B cell (primary cell): ENCODE results near the gene SLC25A10. TPM values are rescaled to one million over a fixed set of nuclear protein-coding genes. Genes with fewer than 3 reads are reported as not detected.

Experiments used
- ATAC-seq: fragments of 200-7000 bp; cut with Tn5 transposase; one replicate; pipeline ENCODE4 v1.10.0; 2021; ENCODE audit warnings: low read depth, mild to moderate bottlenecking, moderate number of reproducible peaks, moderate library complexity
- CTCF ChIA-PET: fragments of 350-600 bp; sonication (Branson Sonifier 250); formaldehyde crosslinking; loops from one replicate; lab custom pipeline; 2021; ENCODE audit warnings: antibody characterized with exemption, inconsistent platforms; lab: Charles Lee
- POLR2A ChIA-PET: fragments of 350-600 bp; sonication (Branson Sonifier 250); formaldehyde crosslinking; loops from one replicate; lab custom pipeline; 2021; ENCODE audit warnings: antibody characterized with exemption; lab: Charles Lee
- DNase-seq: peaks from one replicate; pipeline ENCODE4 v3.0.0; 2013
- H2AFZ ChIP-seq: 2 replicates; pipeline ENCODE4 v1.6.1; 2012; ENCODE audit warnings: mild to moderate bottlenecking, low read depth, low read length; ENCODE audit not compliant: insufficient read depth, poor library complexity, severe bottlenecking
- H3K27ac ChIP-seq, 2 donors: 1 replicate in 1 of 2; 2 replicates in 1 of 2; pipeline ENCODE4 v1.5.1; 2012 to 2013; ENCODE audit warnings: low read length in 2 of 2, mild to moderate bottlenecking in 2 of 2, moderate library complexity in 1 of 2
- H3K27me3 ChIP-seq, 4 experiments: fragments of 200-600 bp in 1 of 4; sonication (generic) in 1 of 4; replicated peaks in 1 of 4; 1 replicate in 2 of 4; 2 replicates in 2 of 4; pipeline versions ENCODE4 v1.6.1 to v1.7.0; 2013 to 2016; ENCODE audit warnings: low read length in 3 of 4, mild to moderate bottlenecking in 2 of 4, mixed read lengths in 1 of 4, moderate library complexity in 1 of 4; ENCODE audit not compliant: insufficient read depth in 4 of 4, control insufficient read depth in 3 of 4; ENCODE audit errors: control extremely low read depth in 1 of 4
- H3K36me3 ChIP-seq, 2 experiments: replicated peaks in 1 of 2; 1 replicate in 1 of 2; 2 replicates in 1 of 2; pipeline versions ENCODE4 v1.6.1 to v1.7.1; 2013; ENCODE audit warnings: low read length in 1 of 2; ENCODE audit not compliant: insufficient read depth in 2 of 2, control insufficient read depth in 1 of 2; ENCODE audit errors: control extremely low read depth in 1 of 2, extremely low read depth in 1 of 2
- H3K4me1 ChIP-seq, 2 donors: fragments of 200-600 bp in 1 of 2; sonication (generic) in 1 of 2; 1 replicate in 1 of 2; 2 replicates in 1 of 2; pipeline versions ENCODE4 v1.5.1 to v1.6.1; 2013 to 2017; ENCODE audit warnings: low read length in 2 of 2; ENCODE audit not compliant: control insufficient read depth in 2 of 2, insufficient read depth in 2 of 2
- H3K4me2 ChIP-seq: replicated peaks from 2 replicates; pipeline ENCODE3; 2012; ENCODE audit warnings: mild to moderate bottlenecking, low read depth, low read length; ENCODE audit not compliant: poor library complexity, severe bottlenecking
- H3K4me3 ChIP-seq, 5 experiments: fragments of 200-600 bp in 1 of 5; sonication (generic) in 1 of 5; 1 replicate in 3 of 5; 2 replicates in 2 of 5; pipeline versions ENCODE4 v1.5.1 to v1.7.0; 2011 to 2016; ENCODE audit warnings: low read length in 4 of 5, mild to moderate bottlenecking in 4 of 5, low read depth in 2 of 5, control low read depth in 1 of 5, moderate library complexity in 1 of 5; ENCODE audit not compliant: insufficient read depth in 1 of 5; ENCODE audit errors: control extremely low read depth in 1 of 5, extremely low read depth in 1 of 5
- H3K79me2 ChIP-seq: fragments of 200-600 bp; sonication (generic); one replicate; pipeline ENCODE4 v1.6.0; 2016; ENCODE audit warnings: low read length; ENCODE audit not compliant: control insufficient read depth, insufficient read depth
- H3K9ac ChIP-seq: fragments of 200-600 bp; sonication (generic); 2 replicates; pipeline ENCODE4 v1.6.1; 2017; ENCODE audit warnings: mild to moderate bottlenecking, low read length, moderate library complexity
- H3K9me3 ChIP-seq, 3 donors: one replicate each; pipeline versions ENCODE4 v1.6.1 to v1.7.1; 2013; ENCODE audit warnings: low read length in 2 of 3; ENCODE audit not compliant: control insufficient read depth in 2 of 3, insufficient read depth in 1 of 3; ENCODE audit errors: control extremely low read depth in 1 of 3
- H4K20me1 ChIP-seq: 2 replicates; pipeline ENCODE4 v1.6.0; 2012; ENCODE audit warnings: mild to moderate bottlenecking, low read length; ENCODE audit not compliant: insufficient read depth, control insufficient read depth, poor library complexity, severe bottlenecking
- H3K27ac Mint-ChIP-seq: one replicate; pipeline ENCODE4 v1.8.0; 2021; ENCODE audit warnings: mixed read lengths
- H3K27me3 Mint-ChIP-seq: one replicate; pipeline ENCODE4 v1.8.0; 2021; ENCODE audit warnings: mixed read lengths
- H3K4me1 Mint-ChIP-seq: one replicate; pipeline ENCODE4 v1.8.0; 2021; ENCODE audit warnings: mixed read lengths
- H3K4me3 Mint-ChIP-seq: one replicate; pipeline ENCODE4 v1.8.0; 2021; ENCODE audit warnings: mixed read lengths
- H3K9me3 Mint-ChIP-seq: one replicate; pipeline ENCODE4 v1.8.0; 2022; ENCODE audit warnings: mixed read lengths; ENCODE audit not compliant: insufficient read depth
- CTCF ChIP-seq: fragments of 200-600 bp; IDR thresholded peaks from one replicate; pipeline ENCODE4 v1.8.0; 2022; ENCODE audit warnings: antibody characterized with exemption, mild to moderate bottlenecking
- EZH2 ChIP-seq: IDR thresholded peaks from 2 replicates; pipeline ENCODE4 v1.6.1; 2012; ENCODE audit warnings: borderline replicate concordance, low read depth, mild to moderate bottlenecking, moderate library complexity, low read length; ENCODE audit not compliant: insufficient read depth, poor library complexity, severe bottlenecking
- WGBS: methylation state at CpG from one replicate; pipeline ENCODE4 v1.1.5; 2013; ENCODE audit warnings: missing lambda C conversion rate; ENCODE audit not compliant: insufficient coverage; 5-methylcytosine and 5-hydroxymethylcytosine counted together
- intact Hi-C: fragments of 100-400 bp; cut with micrococcal nuclease; formaldehyde crosslinking; loops from one replicate; pipeline ENCODE4 v1.10.0; 2022
- polyA plus RNA-seq: library from polyadenylated mRNA; depleted of rRNA; stranded (reverse); fragments of >200 nt; gene quantifications from 2 replicates; pipeline ENCODE4 v1.2.3, GENCODE V29; 2012
- total RNA-seq, 2 donors: library from RNA; stranded (reverse); fragments of 120-200 nt in 1 of 2; gene quantifications; 1 replicate in 1 of 2; 2 replicates in 1 of 2; pipeline versions ENCODE4 v1.2.3 to v1.2.4, GENCODE V29; 2013 to 2022

The SLC25A10 gene
- total and polyA plus RNA-seq, 2 donors (not counting 1 experiment from before 2014, with no cell fraction given): 3.9 to 5.0 TPM

GRCh38 chr17:81667754-81668153 lies 44.3 kb upstream of the SLC25A10 start:
- Histone ChIP-seq H3K4me2 (peak overlapping the region; percentile 93), H3K4me3 (no peak overlapping the region), H3K4me1 (peaks cover 19 to 25% of the 10 kb centered on the region in 2 donors), H3K27me3 (no peaks in the 10 kb centered on the region), H3K9ac (no peak overlapping the region), H4K20me1 (peaks cover 13% of the 10 kb centered on the region), H3K79me2 (peaks cover 54% of the 10 kb centered on the region), H3K9me3 (no peaks in the 10 kb centered on the region), H3K27ac (no peak overlapping the region), H3K36me3 (peaks cover 0 to 37% of the 10 kb centered on the region in 2 experiments), H2AFZ (no peak overlapping the region)
- intact Hi-C loops: loop anchor here (2.0 kb wide), 1 partner anchor 115 kb away; the partner anchor contains the start of gene FAAP100
- no peak for TF ChIP-seq EZH2
- TF ChIP-seq CTCF: no peak
- WGBS: 89% methylated on average over 18 of the region's 18 CpGs
- CTCF ChIA-PET: no interaction called here
- peak overlapping the region; percentile 91 for H3K4me3 Mint-ChIP-seq
- peak overlapping the region; percentile 53 for H3K27ac Mint-ChIP-seq
- H3K27me3 Mint-ChIP-seq: no peaks in the 10 kb centered on the region
- peaks cover 23% of the 10 kb centered on the region for H3K4me1 Mint-ChIP-seq
- POLR2A ChIA-PET: interaction anchor here (0.7 to 1.7 kb wide), 2 partner anchors 16 to 403 kb away, joined by 5 to 7 read pairs; partner anchors contain the start of genes ARL16 and HGS
- DNase-seq (no peak), ATAC-seq (no peak)
- H3K9me3 Mint-ChIP-seq: no peaks in the 10 kb centered on the region

GRCh38 chr17:81672504-81672903 lies 39.6 kb upstream of the SLC25A10 start:
- ATAC-seq: no peak

More at GRCh38 chr17:81672504-81672903, 39.6 kb upstream of the SLC25A10 start:
- H3K9me3 ChIP-seq: no peaks in the 10 kb centered on the region
- peaks cover 27% of the 10 kb centered on the region for H3K79me2 ChIP-seq
- H3K4me1 Mint-ChIP-seq: peaks cover 15% of the 10 kb centered on the region
- ChIA-PET POLR2A (no interaction called here), CTCF (no interaction called here)
- peaks cover 13% of the 10 kb centered on the region for H4K20me1 ChIP-seq
- no peaks in the 10 kb centered on the region for H3K27me3 Mint-ChIP-seq
- no peak overlapping the region for H3K27ac Mint-ChIP-seq
- 95% methylated on average over 15 of the region's 18 CpGs for WGBS
- H3K27ac ChIP-seq: no peak overlapping the region
- no peak overlapping the region for H3K4me3 ChIP-seq
- peaks cover 0 to 53% of the 10 kb centered on the region in 2 experiments for H3K36me3 ChIP-seq
- DNase-seq: no peak
- intact Hi-C loops: no loop called here
- no peaks in the 10 kb centered on the region for H3K27me3 ChIP-seq
- no peak overlapping the region for H3K4me2 ChIP-seq
- no peak overlapping the region for H3K4me3 Mint-ChIP-seq
- H3K9ac ChIP-seq: no peak overlapping the region
- no peak overlapping the region for H2AFZ ChIP-seq
- TF ChIP-seq EZH2 (no peak), CTCF (no peak)
- no peaks in the 10 kb centered on the region for H3K9me3 Mint-ChIP-seq
- peaks cover 8 to 9% of the 10 kb centered on the region in 2 donors for H3K4me1 ChIP-seq
